ENCODE measurements around the gene SUPT20HL2.
"Not testable (repeated sequence)": the region's sequence is repeated elsewhere in the genome, so short reads cannot be mapped to it uniquely, and the experiment has no call there.

SUPT20HL2 gene

GRCh38 chrX:24335871-24336270 is 22.0 kb upstream of the SUPT20HL2 start:
- Histone ChIP-seq H3K4me1 (ENCODE audit: control insufficient read depth, insufficient read depth, low read length) (no peaks in the 10 kb centered on the region), H3K27me3 (ENCODE audit: control insufficient read depth in 1 of 2, insufficient read depth in 2 of 2, low read length in 2 of 2) (peaks cover 0 to 4% of the 10 kb centered on the region in 2 donors), H3K27ac (ENCODE audit: low read length) (no peak overlapping the region), H3K9ac (ENCODE audit: low read length in 2 of 2) (no peak overlapping the region), H3K4me3 (ENCODE audit: low read length in 2 of 2) (no peak overlapping the region), H3K36me3 (ENCODE audit: control insufficient read depth in 2 of 2, insufficient read depth in 2 of 2, low read length in 2 of 2) (no peaks in the 10 kb centered on the region), H3K9me3 (ENCODE audit: control insufficient read depth in 2 of 2, low read length in 2 of 2) (no peaks in the 10 kb centered on the region)

GRCh38 chrX:24334461-24334860 is 20.6 kb upstream of the SUPT20HL2 start:
- Histone ChIP-seq H3K4me1 (ENCODE audit: control insufficient read depth, insufficient read depth, low read length) (no peaks in the 10 kb centered on the region), H3K9ac (ENCODE audit: low read length in 2 of 2) (no peak overlapping the region), H3K36me3 (ENCODE audit: control insufficient read depth in 2 of 2, insufficient read depth in 2 of 2, low read length in 2 of 2) (no peaks in the 10 kb centered on the region), H3K27ac (ENCODE audit: low read length) (no peak overlapping the region), H3K27me3 (ENCODE audit: control insufficient read depth in 1 of 2, insufficient read depth in 2 of 2, low read length in 2 of 2) (no peaks in the 10 kb centered on the region), H3K4me3 (ENCODE audit: low read length in 2 of 2) (no peak overlapping the region), H3K9me3 (ENCODE audit: control insufficient read depth in 2 of 2, low read length in 2 of 2) (no peaks in the 10 kb centered on the region)

- no peaks in the 10 kb centered on the region for H3K4me1 ChIP-seq (ENCODE audit: control insufficient read depth, insufficient read depth, low read length)
- no peak overlapping the region for H3K4me3 ChIP-seq (ENCODE audit: low read length in 2 of 2)
- H3K36me3 ChIP-seq (ENCODE audit: control insufficient read depth in 2 of 2, insufficient read depth in 2 of 2, low read length in 2 of 2): no peaks in the 10 kb centered on the region
- H3K9me3 ChIP-seq (ENCODE audit: control insufficient read depth in 2 of 2, low read length in 2 of 2): no peaks in the 10 kb centered on the region
- H3K27me3 ChIP-seq (ENCODE audit: control insufficient read depth in 1 of 2, insufficient read depth in 2 of 2, low read length in 2 of 2): no peaks in the 10 kb centered on the region
- no peak overlapping the region for H3K9ac ChIP-seq (ENCODE audit: low read length in 2 of 2)
- no peak overlapping the region for H3K27ac ChIP-seq (ENCODE audit: low read length)
These were observed 19.5 kb upstream of the SUPT20HL2 start for GRCh38 chrX:24333371-24333770.

DNA sequence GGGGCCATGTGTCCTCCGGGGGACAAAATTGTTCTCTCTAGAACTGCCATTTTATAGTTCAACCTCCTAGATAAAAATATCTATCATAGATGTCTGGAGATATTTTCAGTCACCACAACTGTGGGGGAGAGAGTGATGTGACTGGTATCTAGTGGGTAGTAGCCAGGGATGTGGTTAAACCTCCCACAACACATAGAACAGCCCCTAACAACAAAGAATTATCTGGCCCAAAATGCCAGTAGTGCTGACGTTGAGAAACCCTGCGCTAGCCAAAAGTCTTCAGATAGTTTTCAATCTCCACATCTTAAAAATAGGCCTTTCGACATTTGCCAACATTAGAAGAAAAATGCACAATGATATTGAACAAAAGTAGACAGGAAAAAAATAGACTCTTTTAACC is 19.0 kb upstream of the SUPT20HL2 start:
- H3K36me3 ChIP-seq (ENCODE audit: control insufficient read depth in 2 of 2, insufficient read depth in 2 of 2, low read length in 2 of 2): no peaks in the 10 kb centered on the region
- H3K27me3 ChIP-seq (ENCODE audit: control insufficient read depth in 1 of 2, insufficient read depth in 2 of 2, low read length in 2 of 2): no peaks in the 10 kb centered on the region
- no peaks in the 10 kb centered on the region for H3K4me1 ChIP-seq (ENCODE audit: control insufficient read depth, insufficient read depth, low read length)
- no peak overlapping the region for H3K9ac ChIP-seq (ENCODE audit: low read length in 2 of 2)
- no peak overlapping the region for H3K27ac ChIP-seq (ENCODE audit: low read length)
- H3K4me3 ChIP-seq (ENCODE audit: low read length in 2 of 2): no peak overlapping the region
- no peaks in the 10 kb centered on the region for H3K9me3 ChIP-seq (ENCODE audit: control insufficient read depth in 2 of 2, low read length in 2 of 2)

DNA sequence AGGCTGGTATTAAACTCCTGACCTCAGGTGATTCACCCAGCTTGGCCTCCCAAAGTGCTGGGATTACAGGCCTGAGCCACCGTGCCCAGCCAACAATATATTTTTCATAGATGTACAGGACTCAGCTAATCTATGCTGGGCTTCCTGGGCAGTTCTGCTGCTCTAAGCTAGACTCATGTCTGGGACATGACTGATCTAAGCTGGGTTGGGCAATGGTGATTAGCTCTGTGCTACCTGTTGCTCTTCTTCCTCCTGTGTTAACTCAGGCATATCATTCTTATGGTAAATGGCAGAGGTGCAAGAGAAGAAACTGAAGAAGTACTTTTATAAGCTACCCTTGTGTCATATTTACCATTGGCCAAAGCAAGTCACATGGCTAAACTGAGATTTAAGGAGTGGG is 11.4 kb upstream of the SUPT20HL2 start:
- Histone ChIP-seq H3K9me3 (ENCODE audit: control insufficient read depth in 2 of 2, low read length in 2 of 2) (no peaks in the 10 kb centered on the region), H3K9ac (ENCODE audit: low read length in 2 of 2) (no peak overlapping the region)

GRCh38 chrX:24321741-24322395 is 8.0 kb upstream of the SUPT20HL2 start:
- H3K9ac ChIP-seq (ENCODE audit: low read length in 2 of 2): no peak overlapping the region
- H3K9me3 ChIP-seq (ENCODE audit: control insufficient read depth in 2 of 2, low read length in 2 of 2): no peaks in the 10 kb centered on the region
- H3K4me1 ChIP-seq (ENCODE audit: control insufficient read depth, insufficient read depth, low read length): no peaks in the 10 kb centered on the region
- no peak overlapping the region for H3K4me3 ChIP-seq (ENCODE audit: low read length in 2 of 2)
- no peaks in the 10 kb centered on the region for H3K27me3 ChIP-seq (ENCODE audit: control insufficient read depth in 1 of 2, insufficient read depth in 2 of 2, low read length in 2 of 2)
- H3K27ac ChIP-seq (ENCODE audit: low read length): no peak overlapping the region
- no peaks in the 10 kb centered on the region for H3K36me3 ChIP-seq (ENCODE audit: control insufficient read depth in 2 of 2, insufficient read depth in 2 of 2, low read length in 2 of 2)

More for the DNA sequence above, 11.4 kb upstream of the SUPT20HL2 start:
- H3K4me3 ChIP-seq (ENCODE audit: low read length in 2 of 2): no peak overlapping the region
- H3K4me1 ChIP-seq (ENCODE audit: control insufficient read depth, insufficient read depth, low read length): no peaks in the 10 kb centered on the region
- H3K27me3 ChIP-seq (ENCODE audit: control insufficient read depth in 1 of 2, insufficient read depth in 2 of 2, low read length in 2 of 2): no peaks in the 10 kb centered on the region
- H3K36me3 ChIP-seq (ENCODE audit: control insufficient read depth in 2 of 2, insufficient read depth in 2 of 2, low read length in 2 of 2): no peaks in the 10 kb centered on the region
- no peak overlapping the region for H3K27ac ChIP-seq (ENCODE audit: low read length)

DNA sequence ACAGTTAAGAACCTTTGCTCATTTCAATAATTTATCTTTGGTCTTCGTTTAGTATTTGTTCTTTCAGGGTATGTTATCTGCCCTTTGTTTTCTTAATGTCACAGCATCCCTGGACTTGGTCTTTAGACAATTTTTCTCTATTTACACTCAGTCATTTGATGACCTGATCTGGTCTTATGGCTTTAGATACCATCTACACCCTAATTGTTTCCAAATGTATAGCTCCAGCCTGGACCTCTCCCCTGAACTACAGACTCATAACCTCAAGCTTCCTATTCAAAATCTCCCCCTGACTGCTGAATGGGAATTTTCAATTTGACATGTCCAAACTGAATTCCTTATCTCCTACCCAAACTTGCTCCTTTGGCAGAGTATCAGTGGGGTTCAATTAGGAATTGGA is 3.7 kb upstream of the SUPT20HL2 start:
- Histone ChIP-seq H3K9me3 (ENCODE audit: control insufficient read depth in 2 of 2, low read length in 2 of 2) (no peaks in the 10 kb centered on the region), H3K36me3 (ENCODE audit: control insufficient read depth in 2 of 2, insufficient read depth in 2 of 2, low read length in 2 of 2) (no peaks in the 10 kb centered on the region), H3K27ac (ENCODE audit: low read length) (no peak overlapping the region), H3K27me3 (ENCODE audit: control insufficient read depth in 1 of 2, insufficient read depth in 2 of 2, low read length in 2 of 2) (no peaks in the 10 kb centered on the region), H3K9ac (ENCODE audit: low read length in 2 of 2) (no peak overlapping the region), H3K4me3 (ENCODE audit: low read length in 2 of 2) (no peak overlapping the region), H3K4me1 (ENCODE audit: control insufficient read depth, insufficient read depth, low read length) (no peaks in the 10 kb centered on the region)

GRCh38 chrX:24316111-24316510 is 2.2 kb upstream of the SUPT20HL2 start:
- Histone ChIP-seq H3K36me3 (ENCODE audit: control insufficient read depth in 2 of 2, insufficient read depth in 2 of 2, low read length in 2 of 2) (no peaks in the 10 kb centered on the region), H3K4me1 (ENCODE audit: control insufficient read depth, insufficient read depth, low read length) (no peaks in the 10 kb centered on the region), H3K27me3 (ENCODE audit: control insufficient read depth in 1 of 2, insufficient read depth in 2 of 2, low read length in 2 of 2) (no peaks in the 10 kb centered on the region)

GRCh38 chrX:24312249-24312607 is 1.6 kb downstream of the SUPT20HL2 start:
- not testable (repeated sequence) for H3K4me3 ChIP-seq (ENCODE audit: low read length in 2 of 2); H3K4me1 ChIP-seq (ENCODE audit: control insufficient read depth, insufficient read depth, low read length); H3K36me3 ChIP-seq (ENCODE audit: control insufficient read depth in 2 of 2, insufficient read depth in 2 of 2, low read length in 2 of 2); H3K9ac ChIP-seq (ENCODE audit: low read length in 2 of 2); H3K27me3 ChIP-seq (ENCODE audit: control insufficient read depth in 1 of 2, insufficient read depth in 2 of 2, low read length in 2 of 2); H3K9me3 ChIP-seq (ENCODE audit: control insufficient read depth in 2 of 2, low read length in 2 of 2); H3K27ac ChIP-seq (ENCODE audit: low read length)

More at GRCh38 chrX:24316111-24316510, 2.2 kb upstream of the SUPT20HL2 start:
- no peaks in the 10 kb centered on the region for H3K9me3 ChIP-seq (ENCODE audit: control insufficient read depth in 2 of 2, low read length in 2 of 2)
- no peak overlapping the region for H3K4me3 ChIP-seq (ENCODE audit: low read length in 2 of 2)
- no peak overlapping the region for H3K27ac ChIP-seq (ENCODE audit: low read length)
- H3K9ac ChIP-seq (ENCODE audit: low read length in 2 of 2): no peak overlapping the region

- not testable (repeated sequence) for H3K27ac ChIP-seq (ENCODE audit: low read length); H3K27me3 ChIP-seq (ENCODE audit: control insufficient read depth in 1 of 2, insufficient read depth in 2 of 2, low read length in 2 of 2); H3K4me1 ChIP-seq (ENCODE audit: control insufficient read depth, insufficient read depth, low read length); H3K4me3 ChIP-seq (ENCODE audit: low read length in 2 of 2); H3K9ac ChIP-seq (ENCODE audit: low read length in 2 of 2); H3K36me3 ChIP-seq (ENCODE audit: control insufficient read depth in 2 of 2, insufficient read depth in 2 of 2, low read length in 2 of 2); H3K9me3 ChIP-seq (ENCODE audit: control insufficient read depth in 2 of 2, low read length in 2 of 2)
These were observed 2.2 kb downstream of the SUPT20HL2 start for GRCh38 chrX:24311507-24312248.

DNA sequence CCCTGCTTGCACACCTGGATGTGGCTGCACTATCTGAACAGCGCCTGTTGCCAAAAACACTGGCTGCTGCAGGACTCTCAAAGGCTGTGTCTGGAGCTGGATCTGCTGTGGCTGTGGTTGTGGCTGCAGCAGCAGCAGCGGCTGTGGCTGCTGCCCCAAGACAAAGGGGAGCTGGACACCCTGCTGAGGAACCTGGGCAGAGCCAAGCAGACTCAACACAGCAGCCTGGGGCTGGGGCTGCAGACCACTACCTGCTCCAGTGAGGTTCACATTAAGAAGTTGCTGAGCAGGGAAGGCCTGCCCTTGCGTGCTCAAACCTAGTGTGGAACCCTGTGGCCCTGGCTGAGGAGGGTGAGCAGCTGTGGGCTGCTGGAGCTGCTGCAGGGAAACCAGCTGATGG is 3.0 kb downstream of the SUPT20HL2 start:
- not testable (repeated sequence) for H3K36me3 ChIP-seq (ENCODE audit: control insufficient read depth in 2 of 2, insufficient read depth in 2 of 2, low read length in 2 of 2); H3K27ac ChIP-seq (ENCODE audit: low read length); H3K9me3 ChIP-seq (ENCODE audit: control insufficient read depth in 2 of 2, low read length in 2 of 2)

More for the DNA sequence above, 3.0 kb downstream of the SUPT20HL2 start:
- H3K4me1 ChIP-seq (ENCODE audit: control insufficient read depth, insufficient read depth, low read length); H3K4me3 ChIP-seq (ENCODE audit: low read length in 2 of 2); H3K27me3 ChIP-seq (ENCODE audit: control insufficient read depth in 1 of 2, insufficient read depth in 2 of 2, low read length in 2 of 2); H3K9ac ChIP-seq (ENCODE audit: low read length in 2 of 2): not testable (repeated sequence)
